Measurements from ENCODE around the gene PP2D1. TPM values are rescaled to one million over a fixed set of nuclear protein-coding genes. Genes with fewer than 3 reads are reported as not detected.

Gene PP2D1
- total and polyA plus RNA-seq, 9 of the 15 experiments (the other 6 are each of a cell fraction or from before 2014, with no cell fraction given), result 0.07 to 0.10 TPM; not detected in 7

DNA sequence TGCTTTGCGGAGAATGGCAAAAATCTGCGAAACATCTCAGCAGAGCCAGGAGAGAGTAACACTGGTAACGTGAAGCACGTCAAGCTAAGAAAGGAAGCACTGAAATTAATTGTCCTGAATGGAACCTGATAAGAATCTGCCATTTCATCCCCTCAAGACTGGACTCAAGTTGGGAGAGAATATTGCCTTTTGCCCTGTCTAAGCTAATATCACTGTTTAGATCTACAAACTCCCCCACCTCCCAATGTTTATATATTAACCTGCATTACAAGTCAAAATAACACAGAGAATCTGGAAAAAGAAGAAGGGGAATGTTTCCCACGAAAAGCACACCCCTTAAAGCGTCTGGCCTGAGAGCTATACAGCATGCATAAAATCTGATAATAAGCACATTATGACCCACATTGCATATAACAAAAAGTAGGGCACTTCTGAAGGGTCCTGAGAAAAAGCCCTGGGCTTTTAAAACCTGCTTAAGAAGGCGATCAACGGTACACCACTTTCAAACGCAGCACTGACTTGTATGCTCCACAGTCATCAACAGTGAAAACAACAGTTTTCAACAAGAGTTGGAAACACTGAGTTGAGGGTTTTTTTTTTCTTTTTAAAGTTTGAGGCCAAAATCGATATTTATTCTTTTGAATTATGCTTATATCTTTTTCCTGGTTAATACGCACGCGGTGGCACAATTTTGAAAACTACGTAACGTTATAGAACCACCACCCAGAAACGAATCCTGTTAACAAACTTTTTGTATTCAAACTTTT is 26.8 kb upstream of the PP2D1 start (continued):
- TF ChIP-seq, protein P1, sequence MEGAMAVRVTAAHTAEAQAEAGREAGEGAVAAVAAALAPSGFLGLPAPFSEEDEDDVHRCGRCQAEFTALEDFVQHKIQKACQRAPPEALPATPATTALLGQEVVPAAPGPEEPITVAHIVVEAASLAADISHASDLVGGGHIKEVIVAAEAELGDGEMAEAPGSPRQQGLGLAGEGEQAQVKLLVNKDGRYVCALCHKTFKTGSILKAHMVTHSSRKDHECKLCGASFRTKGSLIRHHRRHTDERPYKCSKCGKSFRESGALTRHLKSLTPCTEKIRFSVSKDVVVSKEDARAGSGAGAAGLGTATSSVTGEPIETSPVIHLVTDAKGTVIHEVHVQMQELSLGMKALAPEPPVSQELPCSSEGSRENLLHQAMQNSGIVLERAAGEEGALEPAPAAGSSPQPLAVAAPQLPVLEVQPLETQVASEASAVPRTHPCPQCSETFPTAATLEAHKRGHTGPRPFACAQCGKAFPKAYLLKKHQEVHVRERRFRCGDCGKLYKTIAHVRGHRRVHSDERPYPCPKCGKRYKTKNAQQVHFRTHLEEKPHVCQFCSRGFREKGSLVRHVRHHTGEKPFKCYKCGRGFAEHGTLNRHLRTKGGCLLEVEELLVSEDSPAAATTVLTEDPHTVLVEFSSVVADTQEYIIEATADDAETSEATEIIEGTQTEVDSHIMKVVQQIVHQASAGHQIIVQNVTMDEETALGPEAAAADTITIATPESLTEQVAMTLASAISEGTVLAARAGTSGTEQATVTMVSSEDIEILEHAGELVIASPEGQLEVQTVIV (CRISPR knock-in tag; IDR thresholded peaks at IDR 0.05; ENCODE audit: borderline replicate concordance), result no peak
- TF ChIP-seq ZNF668 (CRISPR knock-in tag; IDR thresholded peaks at IDR 0.05) (no peak), ZNF778 (CRISPR knock-in tag; IDR thresholded peaks at IDR 0.05) (no peak), MAFK (IDR thresholded peaks at IDR 0.05; ENCODE audit: low read length) (peak; percentile 49), ZNF124 (CRISPR knock-in tag; IDR thresholded peaks at IDR 0.05) (no peak), ZNF445 (CRISPR knock-in tag; IDR thresholded peaks at IDR 0.05; ENCODE audit: low read depth) (no peak), NCOR1 (IDR thresholded peaks at IDR 0.05) (0 out of 2 replicates have a peak, but pooled peaks have one; percentile 34), FOXA1 (IDR thresholded peaks at IDR 0.05; ENCODE audit: borderline replicate concordance) (no peak), TBP (optimal IDR thresholded peaks at IDR 0.05; ENCODE audit: low read depth, low read length) (peak; percentile 9), MTA3 (IDR thresholded peaks at IDR 0.05; ENCODE audit: borderline replicate concordance) (peak; percentile 53), ZNF174 (CRISPR knock-in tag; IDR thresholded peaks at IDR 0.05) (no peak), ZNF76 (CRISPR knock-in tag; IDR thresholded peaks at IDR 0.05; ENCODE audit: borderline replicate concordance) (no peak), ARID1B (IDR thresholded peaks at IDR 0.05) (peak; percentile 80), SMARCE1 (IDR thresholded peaks at IDR 0.05) (peak; percentile 89), SAP30 (IDR thresholded peaks at IDR 0.05; ENCODE audit: borderline replicate concordance, insufficient read depth, low read depth, low read length, poor library complexity, severe bottlenecking) (no peak), PPARD (CRISPR knock-in tag; IDR thresholded peaks at IDR 0.05) (no peak)
- TF ChIP-seq, protein P2, sequence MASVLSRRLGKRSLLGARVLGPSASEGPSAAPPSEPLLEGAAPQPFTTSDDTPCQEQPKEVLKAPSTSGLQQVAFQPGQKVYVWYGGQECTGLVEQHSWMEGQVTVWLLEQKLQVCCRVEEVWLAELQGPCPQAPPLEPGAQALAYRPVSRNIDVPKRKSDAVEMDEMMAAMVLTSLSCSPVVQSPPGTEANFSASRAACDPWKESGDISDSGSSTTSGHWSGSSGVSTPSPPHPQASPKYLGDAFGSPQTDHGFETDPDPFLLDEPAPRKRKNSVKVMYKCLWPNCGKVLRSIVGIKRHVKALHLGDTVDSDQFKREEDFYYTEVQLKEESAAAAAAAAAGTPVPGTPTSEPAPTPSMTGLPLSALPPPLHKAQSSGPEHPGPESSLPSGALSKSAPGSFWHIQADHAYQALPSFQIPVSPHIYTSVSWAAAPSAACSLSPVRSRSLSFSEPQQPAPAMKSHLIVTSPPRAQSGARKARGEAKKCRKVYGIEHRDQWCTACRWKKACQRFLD (CRISPR knock-in tag; IDR thresholded peaks at IDR 0.05), result peak; percentile 5; the same call in 1 of the 2 replicates
- TF ChIP-seq, protein P3, sequence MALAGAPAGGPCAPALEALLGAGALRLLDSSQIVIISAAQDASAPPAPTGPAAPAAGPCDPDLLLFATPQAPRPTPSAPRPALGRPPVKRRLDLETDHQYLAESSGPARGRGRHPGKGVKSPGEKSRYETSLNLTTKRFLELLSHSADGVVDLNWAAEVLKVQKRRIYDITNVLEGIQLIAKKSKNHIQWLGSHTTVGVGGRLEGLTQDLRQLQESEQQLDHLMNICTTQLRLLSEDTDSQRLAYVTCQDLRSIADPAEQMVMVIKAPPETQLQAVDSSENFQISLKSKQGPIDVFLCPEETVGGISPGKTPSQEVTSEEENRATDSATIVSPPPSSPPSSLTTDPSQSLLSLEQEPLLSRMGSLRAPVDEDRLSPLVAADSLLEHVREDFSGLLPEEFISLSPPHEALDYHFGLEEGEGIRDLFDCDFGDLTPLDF (CRISPR knock-in tag; IDR thresholded peaks at IDR 0.05), result 0 out of 2 replicates have a peak, but pooled peaks have one; percentile 5
- TF ChIP-seq, protein P4, sequence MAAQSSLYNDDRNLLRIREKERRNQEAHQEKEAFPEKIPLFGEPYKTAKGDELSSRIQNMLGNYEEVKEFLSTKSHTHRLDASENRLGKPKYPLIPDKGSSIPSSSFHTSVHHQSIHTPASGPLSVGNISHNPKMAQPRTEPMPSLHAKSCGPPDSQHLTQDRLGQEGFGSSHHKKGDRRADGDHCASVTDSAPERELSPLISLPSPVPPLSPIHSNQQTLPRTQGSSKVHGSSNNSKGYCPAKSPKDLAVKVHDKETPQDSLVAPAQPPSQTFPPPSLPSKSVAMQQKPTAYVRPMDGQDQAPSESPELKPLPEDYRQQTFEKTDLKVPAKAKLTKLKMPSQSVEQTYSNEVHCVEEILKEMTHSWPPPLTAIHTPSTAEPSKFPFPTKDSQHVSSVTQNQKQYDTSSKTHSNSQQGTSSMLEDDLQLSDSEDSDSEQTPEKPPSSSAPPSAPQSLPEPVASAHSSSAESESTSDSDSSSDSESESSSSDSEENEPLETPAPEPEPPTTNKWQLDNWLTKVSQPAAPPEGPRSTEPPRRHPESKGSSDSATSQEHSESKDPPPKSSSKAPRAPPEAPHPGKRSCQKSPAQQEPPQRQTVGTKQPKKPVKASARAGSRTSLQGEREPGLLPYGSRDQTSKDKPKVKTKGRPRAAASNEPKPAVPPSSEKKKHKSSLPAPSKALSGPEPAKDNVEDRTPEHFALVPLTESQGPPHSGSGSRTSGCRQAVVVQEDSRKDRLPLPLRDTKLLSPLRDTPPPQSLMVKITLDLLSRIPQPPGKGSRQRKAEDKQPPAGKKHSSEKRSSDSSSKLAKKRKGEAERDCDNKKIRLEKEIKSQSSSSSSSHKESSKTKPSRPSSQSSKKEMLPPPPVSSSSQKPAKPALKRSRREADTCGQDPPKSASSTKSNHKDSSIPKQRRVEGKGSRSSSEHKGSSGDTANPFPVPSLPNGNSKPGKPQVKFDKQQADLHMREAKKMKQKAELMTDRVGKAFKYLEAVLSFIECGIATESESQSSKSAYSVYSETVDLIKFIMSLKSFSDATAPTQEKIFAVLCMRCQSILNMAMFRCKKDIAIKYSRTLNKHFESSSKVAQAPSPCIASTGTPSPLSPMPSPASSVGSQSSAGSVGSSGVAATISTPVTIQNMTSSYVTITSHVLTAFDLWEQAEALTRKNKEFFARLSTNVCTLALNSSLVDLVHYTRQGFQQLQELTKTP (IDR thresholded peaks at IDR 0.05; ENCODE audit: low read depth in 1 of 2, partially characterized antibody in 2 of 2), result peak in 1 of 2 experiments; percentile 18

Measured in K562 (cell line).